ENCODE measurements around the gene ATAD3C. TPM values are rescaled to one million over a fixed set of nuclear protein-coding genes. Genes with fewer than 3 reads are reported as not detected.

Gene ATAD3C
- total and polyA plus RNA-seq, 8 donors, result 0.25 to 5.2 (median 1.1) TPM; not detected in 2

DNA sequence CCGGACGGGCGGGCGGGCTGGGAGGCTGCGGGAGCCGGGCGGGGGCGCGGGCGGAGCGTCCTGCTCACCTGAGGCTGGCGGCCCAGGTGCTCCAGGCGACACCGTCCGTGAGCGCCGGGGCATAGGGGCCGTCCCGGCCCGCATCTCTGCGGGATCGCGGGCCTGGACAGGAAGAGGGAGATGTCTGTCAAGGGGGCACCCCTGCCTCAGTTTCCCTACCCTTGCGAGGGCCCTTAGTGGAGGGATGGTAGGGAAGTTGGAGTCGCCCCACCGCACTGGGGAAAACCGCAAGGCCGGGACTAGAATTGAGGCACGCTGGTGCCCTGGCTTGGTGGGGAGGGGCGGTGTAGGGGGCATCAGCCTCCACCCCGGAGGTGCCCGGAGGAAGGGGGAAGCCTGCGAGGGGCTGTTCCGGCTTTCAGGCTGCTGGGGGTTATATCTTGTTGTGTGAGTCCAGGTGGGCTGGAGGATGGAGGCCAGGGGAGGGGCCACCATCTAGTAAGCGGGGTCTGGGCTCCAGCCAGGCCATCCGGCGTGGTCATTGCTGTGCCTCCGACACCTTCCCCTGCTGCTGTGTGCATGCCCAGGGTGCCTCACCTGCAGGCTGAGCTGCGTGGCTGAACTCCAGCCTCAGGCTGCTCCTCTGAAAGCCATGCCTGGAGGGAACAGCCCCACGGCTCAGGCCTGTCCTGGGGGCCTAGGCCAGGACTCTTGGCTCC, 13.4 kb upstream of the ATAD3C start:
- 5 to 12% (median 7%) methylated on average over 15 to 40 of the region's 40 CpGs for WGBS, 5 donors
- H3K9me3 ChIP-seq, result no peaks in the 10 kb centered on the region
- DNase-seq, result peak in 1 of 2 donors; percentile 29
- intact Hi-C loops (cut with DNase I; ENCODE audit: low total_unique reads), result no loop called here
- H3K36me3 ChIP-seq, result peaks cover 0 to 11% (median 6%) of the 10 kb centered on the region in 4 donors
- TF ChIP-seq POLR2AphosphoS5 (IDR thresholded peaks at IDR 0.05) (no peak), EP300 (IDR thresholded peaks at IDR 0.05) (no peak), POLR2A (IDR thresholded peaks at IDR 0.05) (no peak)
- TF ChIP-seq, protein P1, sequence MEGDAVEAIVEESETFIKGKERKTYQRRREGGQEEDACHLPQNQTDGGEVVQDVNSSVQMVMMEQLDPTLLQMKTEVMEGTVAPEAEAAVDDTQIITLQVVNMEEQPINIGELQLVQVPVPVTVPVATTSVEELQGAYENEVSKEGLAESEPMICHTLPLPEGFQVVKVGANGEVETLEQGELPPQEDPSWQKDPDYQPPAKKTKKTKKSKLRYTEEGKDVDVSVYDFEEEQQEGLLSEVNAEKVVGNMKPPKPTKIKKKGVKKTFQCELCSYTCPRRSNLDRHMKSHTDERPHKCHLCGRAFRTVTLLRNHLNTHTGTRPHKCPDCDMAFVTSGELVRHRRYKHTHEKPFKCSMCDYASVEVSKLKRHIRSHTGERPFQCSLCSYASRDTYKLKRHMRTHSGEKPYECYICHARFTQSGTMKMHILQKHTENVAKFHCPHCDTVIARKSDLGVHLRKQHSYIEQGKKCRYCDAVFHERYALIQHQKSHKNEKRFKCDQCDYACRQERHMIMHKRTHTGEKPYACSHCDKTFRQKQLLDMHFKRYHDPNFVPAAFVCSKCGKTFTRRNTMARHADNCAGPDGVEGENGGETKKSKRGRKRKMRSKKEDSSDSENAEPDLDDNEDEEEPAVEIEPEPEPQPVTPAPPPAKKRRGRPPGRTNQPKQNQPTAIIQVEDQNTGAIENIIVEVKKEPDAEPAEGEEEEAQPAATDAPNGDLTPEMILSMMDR (IDR thresholded peaks at IDR 0.05), result no peak
- H3K4me1 ChIP-seq, result peaks cover 83 to 91% (median 86%) of the 10 kb centered on the region in 4 donors
- H3K27me3 ChIP-seq, result peaks cover 0 to 33% (median 7%) of the 10 kb centered on the region in 3 donors
- H3K27ac ChIP-seq, result peak overlapping the region; percentile 46 to 92 (median 90)
- H3K4me3 ChIP-seq, result peak overlapping the region; percentile 54 to 64 (median 58)

- intact Hi-C loops (cut with DNase I; ENCODE audit: low total_unique reads), result no loop called here
Observed at GRCh38 chr1:1436630-1437032, 12.9 kb upstream of the ATAD3C start.

DNA sequence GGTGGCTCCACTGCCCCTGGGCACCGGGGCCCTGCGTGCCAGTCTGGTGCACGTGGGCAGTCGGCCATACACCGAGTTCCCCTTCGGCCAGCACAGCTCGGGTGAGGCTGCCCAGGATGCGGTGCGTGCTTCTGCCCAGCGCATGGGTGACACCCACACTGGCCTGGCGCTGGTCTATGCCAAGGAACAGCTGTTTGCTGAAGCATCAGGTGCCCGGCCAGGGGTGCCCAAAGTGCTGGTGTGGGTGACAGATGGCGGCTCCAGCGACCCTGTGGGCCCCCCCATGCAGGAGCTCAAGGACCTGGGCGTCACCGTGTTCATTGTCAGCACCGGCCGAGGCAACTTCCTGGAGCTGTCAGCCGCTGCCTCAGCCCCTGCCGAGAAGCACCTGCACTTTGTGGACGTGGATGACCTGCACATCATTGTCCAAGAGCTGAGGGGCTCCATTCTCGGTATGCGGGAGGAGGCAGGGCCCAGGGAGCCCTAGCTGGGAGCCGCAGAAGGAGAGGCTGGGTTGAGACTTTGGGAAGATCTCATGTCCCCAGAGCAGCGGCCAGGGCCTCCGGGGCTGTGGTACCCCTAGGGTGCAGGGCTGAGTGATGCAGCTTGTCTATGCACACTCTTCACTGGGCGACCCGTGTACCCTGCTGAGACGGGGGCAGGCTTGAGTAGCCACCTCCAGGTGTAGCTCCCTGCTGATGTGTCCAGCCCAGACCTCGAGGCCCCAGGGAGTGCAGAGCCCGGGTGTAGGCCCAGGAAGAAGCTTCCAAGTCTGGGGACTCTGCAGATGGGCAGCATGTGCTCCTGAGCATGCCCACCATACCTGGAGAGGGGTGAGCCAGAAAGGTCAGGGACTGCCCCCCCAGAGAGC, 12.2 kb upstream of the ATAD3C start:
- 24 to 51% (median 42%) methylated on average over 11 to 31 of the region's 31 CpGs for WGBS, 5 donors
- Histone ChIP-seq H3K27me3 (peaks cover 0 to 33% (median 7%) of the 10 kb centered on the region in 3 donors), H3K9me3 (no peaks in the 10 kb centered on the region), H3K27ac (peak overlapping the region; percentile 16 to 92 (median 38)), H3K36me3 (peaks cover 0 to 11% (median 6%) of the 10 kb centered on the region in 4 donors), H3K4me1 (peaks cover 77 to 91% (median 80%) of the 10 kb centered on the region in 4 donors), H3K4me3 (peak overlapping the region; percentile 54 to 64 (median 58))
- no peak for TF ChIP-seq EP300 (IDR thresholded peaks at IDR 0.05)
- TF ChIP-seq, protein P1 (IDR thresholded peaks at IDR 0.05), result no peak
- TF ChIP-seq POLR2AphosphoS5 (IDR thresholded peaks at IDR 0.05), result no peak
- TF ChIP-seq POLR2A (IDR thresholded peaks at IDR 0.05), result no peak
- intact Hi-C loops (cut with DNase I; ENCODE audit: low total_unique reads), result no loop called here
- DNase-seq, result peak in 1 of 2 donors; percentile 34

More at GRCh38 chr1:1436630-1437032, 12.9 kb upstream of the ATAD3C start:
- TF ChIP-seq POLR2AphosphoS5 (IDR thresholded peaks at IDR 0.05) (no peak), EP300 (IDR thresholded peaks at IDR 0.05) (no peak), POLR2A (IDR thresholded peaks at IDR 0.05) (no peak)
- TF ChIP-seq, protein P1 (IDR thresholded peaks at IDR 0.05), result no peak
- H3K36me3 ChIP-seq, result peaks cover 0 to 11% (median 6%) of the 10 kb centered on the region in 4 donors
- peaks cover 0 to 33% (median 7%) of the 10 kb centered on the region in 3 donors for H3K27me3 ChIP-seq
- peak overlapping the region; percentile 54 to 64 (median 58) for H3K4me3 ChIP-seq
- H3K4me1 ChIP-seq, result peaks cover 83 to 91% (median 86%) of the 10 kb centered on the region in 4 donors
- DNase-seq, result no peak
- WGBS, 5 donors, result 45 to 74% (median 51%) methylated on average over 3 to 7 of the region's 7 CpGs
- H3K27ac ChIP-seq, result peak overlapping the region in 4 of 5 donors; percentile 46 to 92 (median 80)
- H3K9me3 ChIP-seq, result no peaks in the 10 kb centered on the region

GRCh38 chr1:1437904-1438376, 11.5 kb upstream of the ATAD3C start:
- Histone ChIP-seq H3K4me1 (peaks cover 70 to 87% (median 73%) of the 10 kb centered on the region in 4 donors), H3K27me3 (peaks cover 0 to 33% (median 7%) of the 10 kb centered on the region in 3 donors), H3K36me3 (peaks cover 0 to 11% (median 6%) of the 10 kb centered on the region in 4 donors), H3K9me3 (no peaks in the 10 kb centered on the region), H3K4me3 (peak overlapping the region in 3 of 4 donors; percentile 11 to 64 (median 54)), H3K27ac (peak overlapping the region; percentile 16 to 92 (median 38))
- 24 to 40% (median 32%) methylated on average over 6 to 11 of the region's 11 CpGs for WGBS, 5 donors
- DNase-seq, result peak; percentile 73 to 88
- intact Hi-C loops (cut with DNase I; ENCODE audit: low total_unique reads), result no loop called here
- TF ChIP-seq POLR2AphosphoS5 (IDR thresholded peaks at IDR 0.05) (peak in 2 of 3 donors; percentile 24 to 46), EP300 (IDR thresholded peaks at IDR 0.05) (no peak), POLR2A (IDR thresholded peaks at IDR 0.05) (no peak)
- TF ChIP-seq, protein P1 (IDR thresholded peaks at IDR 0.05), result peak in 1 of 7 experiments; percentile 19
